Retinal pigment epithelial cell (primary cell): ENCODE results near the gene GTF3C4.

Source experiments
- DNase-seq: peaks from one replicate; pipeline ENCODE4 v3.0.0-alpha.2; 2010; ENCODE audit warnings: low read depth
- H3K4me3 ChIP-seq: 2 replicates; pipeline ENCODE4 v1.5.1; 2011; ENCODE audit warnings: mild to moderate bottlenecking, low read length, control low read depth, moderate library complexity
- CTCF ChIP-seq: conservative IDR thresholded peaks from 2 replicates; pipeline ENCODE4 v1.5.1; 2011; ENCODE audit warnings: low read depth, low read length, control low read depth, inconsistent platforms

The GTF3C4 gene

GRCh38 chr9:132733260-132733815, 63.1 kb downstream of the GTF3C4 start:
- DNase-seq: no peak
- no peak overlapping the region for H3K4me3 ChIP-seq

GRCh38 chr9:132739710-132740310, 69.5 kb downstream of the GTF3C4 start:
- no peak for DNase-seq
- no peak overlapping the region for H3K4me3 ChIP-seq
- no peak for TF ChIP-seq CTCF

More at GRCh38 chr9:132733260-132733815, 63.1 kb downstream of the GTF3C4 start:
- no peak for TF ChIP-seq CTCF

- DNase-seq: no peak
- H3K4me3 ChIP-seq: no peak overlapping the region
- TF ChIP-seq CTCF: no peak
Observed at GRCh38 chr9:132740526-132741309, 70.5 kb downstream of the GTF3C4 start.

- no peak for DNase-seq
- H3K4me3 ChIP-seq: no peak overlapping the region
- no peak for TF ChIP-seq CTCF
Observed at GRCh38 chr9:132742821-132743311, 72.6 kb downstream of the GTF3C4 start.

GRCh38 chr9:132743931-132744479, 73.7 kb downstream of the GTF3C4 start:
- no peak for DNase-seq
- no peak for TF ChIP-seq CTCF
- H3K4me3 ChIP-seq: no peak overlapping the region
